Caki2 (cell line): ENCODE data around the gene FAM120B. TPM values are rescaled to one million over a fixed set of nuclear protein-coding genes. Genes with fewer than 3 reads are reported as not detected.

Source experiments
- DNase-seq: peaks from one replicate; pipeline ENCODE4 v3.0.0-alpha.2; 2015; ENCODE audit warnings: low read depth
- in situ Hi-C: cut with HindIII; loops from 2 replicates; pipeline ENCODE4 v1.10.0; 2016; ENCODE audit warnings: low sequenced_read_pairs, low pct_unique_long_range_greater_than_20kb, mixed read lengths
- total RNA-seq: library from RNA; depleted of rRNA; stranded (reverse); fragments of >200 nt; shearing (Covaris generic); gene quantifications from 2 replicates; pipeline ENCODE4 v1.2.3, GENCODE V29; 2014; ENCODE audit warnings: low replicate concordance

FAM120B gene
- total RNA-seq, 1 experiment from 2014 or later: 10.1 TPM

DNA sequence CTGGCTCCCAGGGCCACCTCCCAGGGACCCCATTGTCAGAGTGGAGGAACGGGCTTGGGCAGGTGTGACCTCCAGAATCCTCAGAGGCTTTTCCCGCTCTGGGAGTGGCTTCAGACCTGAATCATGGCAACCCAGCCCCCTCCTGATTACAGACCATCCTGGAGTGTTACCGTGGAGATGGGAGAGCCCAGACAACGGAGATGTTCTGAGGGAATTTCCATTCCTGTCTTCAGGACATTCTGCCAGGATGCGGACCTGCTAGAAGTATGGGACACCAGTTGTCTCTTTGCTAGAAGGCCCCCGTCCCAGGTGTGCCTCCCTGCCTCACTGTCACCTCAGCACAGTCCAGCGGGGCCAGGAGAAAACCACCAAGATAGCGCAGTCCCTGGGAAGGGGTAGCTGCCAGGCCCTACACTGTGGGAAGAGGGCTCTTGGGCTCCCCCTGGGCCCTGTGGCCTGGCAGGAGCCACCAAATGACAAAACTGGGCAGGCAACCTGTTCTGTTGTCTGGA lies 136.6 kb downstream of the FAM120B start:
- DNase-seq: no peak
- in situ Hi-C loops: no loop called here

DNA sequence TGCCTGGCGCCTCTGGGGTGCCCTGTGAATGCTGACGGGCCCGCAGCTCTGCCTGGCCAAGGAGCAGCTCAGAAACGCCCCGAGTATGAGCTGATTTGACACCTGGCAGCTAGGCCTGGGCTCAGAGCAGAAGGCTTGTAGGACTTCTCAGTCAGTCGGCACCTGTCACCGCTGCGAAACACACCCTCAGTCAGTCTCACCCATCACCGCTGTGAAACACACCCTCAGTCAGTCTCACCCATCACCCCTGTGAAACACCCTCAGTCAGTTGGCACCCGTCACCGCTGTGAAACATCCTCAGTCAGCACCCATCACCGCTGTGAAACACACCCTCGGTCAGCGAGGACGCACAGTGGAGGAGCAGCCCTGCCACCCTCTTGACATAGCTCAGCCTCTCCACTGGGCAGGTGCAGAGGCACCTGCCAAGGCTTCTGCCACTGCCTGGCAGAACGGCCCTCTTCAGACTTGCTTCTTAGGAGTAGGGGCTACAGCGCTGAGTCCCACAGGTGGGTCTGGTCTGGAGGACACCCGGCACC lies 137.6 kb downstream of the FAM120B start:
- in situ Hi-C loops: no loop called here
- DNase-seq: no peak

DNA sequence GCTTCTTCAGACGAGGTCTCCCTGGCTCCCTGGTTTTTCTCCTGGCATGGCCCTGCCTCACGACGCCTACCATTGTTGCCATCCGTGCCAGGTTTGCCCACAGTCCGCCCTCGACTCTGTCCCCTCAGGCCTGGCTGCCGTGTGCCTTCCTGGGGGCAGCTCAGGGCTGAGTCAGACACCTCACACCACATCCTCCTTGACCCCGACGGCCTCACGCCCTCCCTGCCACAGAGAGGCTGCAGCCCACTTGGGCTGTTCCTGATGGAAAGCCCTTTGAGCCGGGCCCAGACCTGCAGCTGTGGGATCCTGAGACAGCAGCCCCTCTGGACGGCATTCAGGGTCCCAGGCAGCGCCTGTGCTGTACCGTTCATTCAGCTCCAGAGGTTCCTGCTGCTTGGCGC lies 138.3 kb downstream of the FAM120B start:
- in situ Hi-C loops: no loop called here
- DNase-seq: no peak

DNA sequence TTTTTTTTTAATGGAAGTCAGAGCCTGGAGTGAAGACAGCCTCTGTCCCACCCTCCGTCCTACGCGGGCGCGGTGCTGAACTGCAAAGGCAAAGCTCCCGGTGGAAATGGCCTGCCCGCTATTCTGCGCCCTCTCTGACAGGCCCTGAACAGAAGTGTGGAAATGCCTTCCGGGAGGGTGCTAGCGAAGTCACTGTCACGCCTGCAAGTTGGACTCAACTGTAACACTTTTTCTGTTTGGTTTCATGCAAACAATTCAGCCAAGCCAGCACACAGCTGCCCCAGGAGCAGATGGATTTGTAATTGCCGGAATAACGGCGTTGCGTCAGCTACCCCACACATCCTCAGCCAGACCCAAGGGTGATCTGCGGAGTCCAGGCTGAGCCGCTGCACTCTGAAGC lies 138.9 kb downstream of the FAM120B start:
- DNase-seq: no peak
- in situ Hi-C loops: no loop called here

DNA sequence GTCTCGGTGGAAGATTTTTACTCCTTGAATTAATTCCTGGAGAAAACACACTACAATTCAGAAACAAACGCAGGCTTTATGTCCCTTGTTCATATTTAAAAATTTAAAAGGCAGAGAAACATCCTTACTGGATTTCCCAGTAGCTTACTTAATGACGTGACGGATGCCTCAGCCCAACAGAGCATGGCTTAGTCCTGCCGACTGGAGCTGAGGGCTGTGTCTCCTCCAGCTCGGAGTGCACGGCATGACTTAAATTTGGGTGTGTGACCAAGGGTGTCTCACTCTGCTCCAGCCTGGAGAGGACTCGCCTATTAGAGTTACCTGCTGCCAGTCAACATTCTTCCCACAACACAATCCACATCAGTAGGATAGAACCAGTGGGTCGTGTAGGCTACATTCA lies 139.4 kb downstream of the FAM120B start:
- no peak for DNase-seq
- in situ Hi-C loops: no loop called here

DNA sequence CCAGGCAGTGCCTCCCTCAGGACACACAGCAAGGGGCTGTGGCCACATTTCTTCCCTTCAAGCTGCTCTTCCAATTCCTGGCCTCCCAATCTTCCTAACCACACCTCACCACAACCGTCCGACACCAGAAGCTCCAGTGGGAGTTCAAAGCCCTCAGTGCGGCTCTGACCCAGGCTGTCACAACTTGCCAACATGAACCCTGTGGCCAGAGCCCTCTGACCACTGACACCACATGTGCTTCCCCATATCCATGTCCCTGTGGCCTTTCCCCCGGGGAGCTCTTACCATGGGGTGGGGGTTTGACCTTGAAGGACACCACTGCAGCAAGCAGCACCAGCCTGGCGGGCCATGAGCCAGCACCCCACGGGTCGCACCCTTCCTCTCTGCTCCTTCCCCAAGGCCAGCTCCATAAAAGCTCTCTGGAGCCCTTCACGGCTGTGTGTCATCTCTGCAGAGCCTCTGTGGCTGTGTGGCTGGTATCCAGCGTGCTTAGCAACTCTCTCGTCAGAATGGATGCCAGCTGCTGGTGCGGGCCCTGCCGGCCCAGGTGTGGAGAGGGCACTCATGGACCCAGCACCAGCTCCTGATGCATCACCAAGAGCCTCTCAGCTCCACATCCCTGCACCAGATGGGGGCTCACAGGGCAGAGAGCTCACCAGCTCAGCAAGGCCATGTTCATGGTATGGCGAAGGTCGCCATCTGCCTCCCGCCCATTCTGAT lies 140.4 kb downstream of the FAM120B start:
- in situ Hi-C loops: no loop called here
- no peak for DNase-seq

DNA sequence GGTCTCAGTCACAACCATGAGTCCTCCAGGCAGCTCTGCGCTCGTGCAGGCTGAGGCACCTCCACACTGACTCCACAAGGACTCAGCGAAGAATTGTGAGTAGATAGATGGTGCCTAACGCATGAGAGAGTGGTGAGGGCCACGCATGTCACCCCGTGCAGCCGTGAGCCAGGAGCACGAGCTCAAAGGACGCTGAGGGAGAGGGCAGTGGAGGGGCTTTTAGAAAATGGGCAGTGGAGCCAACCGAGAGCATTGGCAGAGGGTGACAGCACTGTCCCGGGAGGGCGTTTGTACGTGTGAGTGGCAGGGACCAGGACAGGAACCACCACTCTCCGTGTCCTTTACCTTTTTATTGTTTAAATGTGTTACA lies 141.0 kb downstream of the FAM120B start:
- DNase-seq: no peak
- in situ Hi-C loops: no loop called here

DNA sequence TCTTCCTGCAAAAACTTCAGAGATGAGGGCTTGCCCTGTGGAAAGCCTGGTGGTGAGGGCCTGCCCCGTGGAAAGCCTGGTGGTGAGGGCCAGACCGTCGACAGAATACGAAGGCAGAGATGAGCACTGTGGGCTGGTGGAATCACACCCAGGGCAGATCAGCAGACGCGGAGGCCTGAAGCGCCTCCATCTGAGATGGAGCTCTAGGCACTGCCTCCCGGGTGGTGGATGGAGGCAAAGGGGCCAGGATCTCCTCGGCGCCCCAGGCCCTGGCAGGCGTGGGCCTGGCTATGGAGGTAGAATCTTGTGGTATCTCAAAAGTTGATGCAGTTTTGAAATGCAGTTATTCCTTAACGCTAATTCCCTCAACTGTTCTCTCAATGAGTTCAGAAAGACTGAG lies 141.8 kb downstream of the FAM120B start:
- in situ Hi-C loops: no loop called here
- no peak for DNase-seq

DNA sequence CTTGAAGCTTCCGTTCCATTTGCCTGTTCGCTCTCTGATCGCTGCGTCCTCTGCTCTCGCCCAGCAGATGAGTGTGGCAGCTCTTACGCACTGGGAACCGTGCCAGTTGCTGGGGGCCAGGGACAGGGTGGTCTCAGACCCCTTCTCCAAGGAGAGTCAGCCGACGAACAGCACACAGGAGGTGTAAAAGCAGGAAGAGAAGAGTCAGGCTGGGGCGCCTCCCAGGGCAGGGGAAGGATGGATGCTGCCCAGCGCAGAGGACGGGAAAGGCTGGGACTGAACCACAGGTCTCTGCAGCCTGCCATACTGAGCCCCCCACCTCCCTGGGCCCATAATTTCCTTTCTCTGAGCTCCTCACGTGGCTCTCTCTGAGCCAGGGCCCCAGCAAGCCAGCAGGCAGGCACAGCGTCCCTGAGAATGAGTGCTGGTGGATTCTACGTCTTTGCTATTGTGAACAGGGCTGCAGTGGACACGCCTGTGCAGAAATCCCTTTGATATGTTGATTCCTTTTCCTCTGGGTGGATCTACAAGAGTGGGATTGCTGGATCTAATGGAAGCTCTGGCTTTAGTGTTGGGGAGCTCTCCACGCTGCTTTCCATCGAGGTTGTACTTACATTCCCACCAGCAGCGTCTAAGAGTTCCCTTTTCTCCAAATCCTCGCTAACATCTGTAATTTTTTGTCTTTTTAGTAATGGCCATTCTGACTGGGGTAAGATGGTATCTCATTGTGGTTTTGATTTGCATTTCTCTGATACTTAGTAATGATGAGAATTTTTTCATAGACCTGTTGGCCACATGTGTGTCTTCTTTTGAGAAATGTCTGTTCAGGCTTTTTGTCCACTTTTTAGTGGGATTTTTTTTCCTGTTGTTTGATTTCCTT lies 142.4 kb downstream of the FAM120B start:
- DNase-seq: no peak
- in situ Hi-C loops: no loop called here

DNA sequence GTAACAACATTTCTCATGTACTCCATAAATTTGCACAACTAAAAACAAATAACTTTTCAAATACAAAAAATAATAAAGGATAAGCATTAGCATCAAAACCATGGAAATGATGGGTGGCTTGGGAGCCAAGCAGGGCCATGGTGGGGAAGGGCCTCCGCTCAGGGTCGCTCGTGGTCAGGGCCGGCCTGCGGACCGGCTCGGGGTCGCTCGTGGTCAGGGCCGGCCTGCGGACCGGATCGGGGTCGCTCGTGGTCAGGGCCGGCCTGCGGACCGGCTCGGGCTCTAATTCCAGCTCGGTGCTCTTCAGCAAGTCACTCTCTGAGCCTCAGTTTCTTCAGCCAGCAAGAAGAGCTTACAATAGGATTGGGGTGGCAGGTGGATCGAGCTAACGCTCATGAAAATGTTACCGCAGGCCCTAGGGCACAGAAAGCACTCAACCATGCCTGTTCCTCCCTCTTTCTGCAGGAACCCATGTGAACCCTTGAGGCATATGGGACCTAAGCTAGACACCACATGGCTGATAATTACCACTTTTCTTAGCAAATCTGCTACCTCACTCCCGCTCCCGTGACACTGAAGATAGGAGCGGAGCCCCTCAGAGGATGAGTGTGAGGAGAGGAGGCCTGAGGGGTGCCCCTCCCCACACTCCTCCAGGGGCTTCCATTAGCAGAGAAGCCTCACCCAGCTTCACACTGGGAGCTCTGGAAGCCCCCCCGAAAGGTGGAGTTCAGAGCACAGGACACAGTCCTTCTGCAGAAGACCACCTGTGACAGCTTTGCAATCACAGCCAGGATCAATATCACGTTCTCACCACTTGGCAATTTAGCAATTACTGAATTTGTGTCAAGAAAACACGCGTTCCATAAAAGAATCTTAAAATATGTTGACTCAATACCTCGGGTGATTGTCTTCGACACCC lies 143.5 kb downstream of the FAM120B start:
- DNase-seq: no peak
- in situ Hi-C loops: no loop called here

DNA sequence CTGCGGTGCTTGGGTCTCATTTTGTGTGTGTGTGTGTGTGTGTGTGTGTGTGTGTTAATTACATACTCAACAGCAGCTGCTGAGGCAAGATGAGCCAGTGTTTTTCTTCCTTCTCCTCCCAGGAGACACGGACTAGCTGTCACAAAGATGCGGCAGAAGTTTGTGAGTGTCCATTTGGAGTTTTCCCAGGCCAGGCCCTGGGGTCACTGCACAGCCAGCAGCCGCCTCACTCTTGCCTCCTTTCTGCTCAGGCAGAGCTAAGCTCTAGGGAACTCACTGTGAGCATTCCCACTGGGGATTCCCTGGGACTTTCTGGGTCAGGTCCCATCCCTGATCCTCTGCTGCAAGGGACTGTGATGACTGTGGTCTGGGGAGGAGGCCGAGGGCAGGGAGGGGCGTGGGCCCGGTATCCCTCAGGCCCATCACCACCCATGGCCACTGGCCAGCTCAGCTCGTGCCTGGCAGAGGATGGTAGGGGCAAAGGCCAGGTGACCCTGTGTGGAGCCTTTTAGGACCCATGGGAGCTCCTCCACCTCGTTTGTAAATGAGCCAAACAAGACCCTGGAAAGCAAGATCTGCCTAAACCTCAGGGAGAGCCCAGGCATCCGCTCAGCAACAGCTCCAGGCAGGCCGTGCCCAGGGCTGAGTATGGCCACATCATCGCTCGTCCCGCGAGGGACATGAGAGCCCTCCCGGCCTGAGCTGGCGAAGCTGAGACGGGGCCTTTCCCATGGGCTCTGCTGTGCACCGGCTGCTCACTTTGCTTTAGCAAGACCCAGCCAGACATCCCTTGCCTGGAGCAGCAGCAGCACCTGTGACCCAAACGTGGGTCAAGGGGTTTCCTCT lies 144.6 kb downstream of the FAM120B start:
- in situ Hi-C loops: no loop called here
- no peak for DNase-seq

DNA sequence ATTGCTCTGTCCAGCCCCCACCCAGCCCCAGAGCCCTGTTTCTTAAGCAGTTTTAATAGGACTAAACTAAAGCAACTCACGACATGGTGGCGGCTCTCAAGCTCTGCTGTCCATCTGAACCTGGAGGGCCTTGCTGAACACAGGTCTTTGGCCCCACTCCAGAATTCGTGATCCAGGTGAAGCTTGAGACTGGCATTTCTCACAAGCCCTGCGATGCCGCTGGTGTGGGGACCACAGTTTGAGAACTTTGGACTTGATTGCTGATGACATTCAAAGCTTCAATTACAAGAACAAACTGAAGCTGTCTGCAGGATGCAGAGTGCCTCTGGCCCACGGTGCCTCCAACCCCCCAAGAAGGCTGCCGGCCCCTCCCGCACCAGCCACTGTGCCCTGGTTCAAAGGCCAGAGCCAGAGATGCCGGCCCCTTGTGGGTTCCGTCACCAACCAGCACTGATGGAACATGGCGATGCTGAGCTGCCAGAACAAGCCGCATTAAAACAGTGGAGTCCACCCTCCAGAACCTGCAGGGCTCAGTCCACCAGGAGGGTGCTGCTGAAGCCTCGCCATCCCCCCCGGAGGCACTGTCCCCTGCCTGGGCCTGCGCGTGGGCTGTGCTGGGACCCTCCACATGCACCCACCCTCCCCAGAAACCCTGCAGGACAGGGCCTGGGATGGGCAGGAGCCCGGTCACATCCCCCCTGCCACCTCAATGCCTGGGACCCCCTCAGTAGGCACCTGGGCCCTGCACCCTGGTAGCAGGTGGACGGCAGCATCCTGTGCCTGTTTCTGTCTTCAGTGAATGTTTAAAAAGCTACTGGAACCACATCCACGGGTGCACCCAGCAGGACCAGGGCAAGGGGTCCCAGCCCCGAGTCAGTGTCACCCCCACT lies 145.4 kb downstream of the FAM120B start:
- no peak for DNase-seq
- in situ Hi-C loops: no loop called here

DNA sequence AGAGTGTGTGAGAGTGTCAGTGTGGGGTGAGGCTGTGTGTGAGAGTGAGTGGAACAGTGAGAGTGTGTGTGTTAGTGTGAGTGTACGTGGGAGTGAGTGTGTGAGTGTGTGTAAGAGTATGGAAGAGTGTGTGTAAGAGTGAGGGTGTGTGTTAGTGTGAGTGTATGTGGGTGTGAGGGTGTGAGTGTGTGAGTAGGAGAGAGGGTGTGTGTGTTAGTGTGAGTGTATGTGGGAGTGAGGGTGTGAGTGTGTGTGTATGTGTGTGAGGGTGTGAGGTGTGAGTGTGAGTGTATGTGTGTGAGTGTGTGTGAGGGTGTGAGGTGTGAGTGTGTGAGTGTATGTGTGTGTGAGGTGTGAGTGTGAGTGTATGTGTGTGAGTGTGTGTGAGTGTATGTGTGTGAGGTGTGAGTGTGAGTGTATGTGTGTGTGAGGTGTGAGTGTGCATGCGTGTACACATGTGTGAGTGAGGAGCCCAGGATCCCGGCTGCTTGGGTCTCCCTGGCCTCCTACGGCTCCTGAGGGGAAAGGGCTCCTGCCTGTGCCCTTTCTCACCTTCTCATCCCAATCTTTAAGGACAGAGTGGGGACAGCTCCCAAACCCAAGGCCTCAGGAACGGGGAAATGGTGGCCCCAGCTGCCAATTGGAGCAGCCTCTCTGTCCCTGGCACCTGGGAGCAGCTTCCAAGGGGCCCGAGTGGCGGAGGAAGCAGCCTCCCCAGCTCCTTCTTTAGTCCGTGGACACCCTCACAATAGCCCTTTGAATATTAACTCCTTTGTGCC lies 146.4 kb downstream of the FAM120B start:
- in situ Hi-C loops: no loop called here
- DNase-seq: no peak

DNA sequence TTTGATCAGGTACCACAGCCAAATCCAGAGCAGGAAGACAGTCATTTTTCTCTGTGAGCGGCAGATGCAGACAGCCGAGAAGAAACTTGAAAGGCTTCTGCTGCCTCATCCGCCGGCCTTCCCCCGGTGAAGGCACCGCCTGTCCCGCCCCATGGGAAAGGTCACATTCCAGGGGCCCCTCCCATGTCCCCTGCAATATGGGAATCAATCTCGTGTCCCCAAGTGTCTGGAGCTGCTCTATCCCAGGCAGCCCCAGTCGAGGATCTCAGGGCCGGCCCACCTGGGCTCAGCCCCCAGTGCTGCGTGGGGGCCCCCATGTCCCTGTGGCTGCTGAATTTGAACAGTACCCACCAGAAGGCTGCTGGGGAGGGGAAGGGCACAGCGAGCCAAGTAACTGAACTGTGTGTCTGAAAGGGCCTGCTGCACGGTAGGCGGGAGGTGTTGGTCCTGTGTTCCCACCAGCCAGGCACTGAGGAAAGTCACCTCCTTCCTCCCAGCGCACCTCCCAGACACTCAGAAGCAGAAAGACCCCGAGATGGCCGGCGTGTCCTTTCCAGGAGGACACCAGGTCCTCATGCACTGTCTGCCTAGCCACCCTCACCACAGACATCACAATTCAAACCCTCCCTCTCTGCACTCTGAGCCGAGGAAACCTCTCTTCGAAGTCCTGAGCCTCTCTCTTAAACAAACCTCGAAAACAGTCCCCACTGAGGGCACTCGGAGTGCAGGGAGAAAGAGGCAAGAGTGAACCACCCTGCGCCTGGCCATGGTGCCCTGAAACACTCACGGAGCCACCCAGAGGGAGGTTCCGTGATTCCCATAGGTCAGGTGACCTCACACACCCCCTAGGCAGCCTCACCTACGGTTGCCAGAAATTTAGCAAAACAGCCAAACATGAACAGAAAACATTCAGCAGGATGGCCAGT lies 147.3 kb downstream of the FAM120B start:
- in situ Hi-C loops: no loop called here
- DNase-seq: no peak
